ENCODE results near the gene VWA7.
A peak's percentile ranks its signal among the peaks of the same experiment; 100 is the strongest.

Gene VWA7

DNA sequence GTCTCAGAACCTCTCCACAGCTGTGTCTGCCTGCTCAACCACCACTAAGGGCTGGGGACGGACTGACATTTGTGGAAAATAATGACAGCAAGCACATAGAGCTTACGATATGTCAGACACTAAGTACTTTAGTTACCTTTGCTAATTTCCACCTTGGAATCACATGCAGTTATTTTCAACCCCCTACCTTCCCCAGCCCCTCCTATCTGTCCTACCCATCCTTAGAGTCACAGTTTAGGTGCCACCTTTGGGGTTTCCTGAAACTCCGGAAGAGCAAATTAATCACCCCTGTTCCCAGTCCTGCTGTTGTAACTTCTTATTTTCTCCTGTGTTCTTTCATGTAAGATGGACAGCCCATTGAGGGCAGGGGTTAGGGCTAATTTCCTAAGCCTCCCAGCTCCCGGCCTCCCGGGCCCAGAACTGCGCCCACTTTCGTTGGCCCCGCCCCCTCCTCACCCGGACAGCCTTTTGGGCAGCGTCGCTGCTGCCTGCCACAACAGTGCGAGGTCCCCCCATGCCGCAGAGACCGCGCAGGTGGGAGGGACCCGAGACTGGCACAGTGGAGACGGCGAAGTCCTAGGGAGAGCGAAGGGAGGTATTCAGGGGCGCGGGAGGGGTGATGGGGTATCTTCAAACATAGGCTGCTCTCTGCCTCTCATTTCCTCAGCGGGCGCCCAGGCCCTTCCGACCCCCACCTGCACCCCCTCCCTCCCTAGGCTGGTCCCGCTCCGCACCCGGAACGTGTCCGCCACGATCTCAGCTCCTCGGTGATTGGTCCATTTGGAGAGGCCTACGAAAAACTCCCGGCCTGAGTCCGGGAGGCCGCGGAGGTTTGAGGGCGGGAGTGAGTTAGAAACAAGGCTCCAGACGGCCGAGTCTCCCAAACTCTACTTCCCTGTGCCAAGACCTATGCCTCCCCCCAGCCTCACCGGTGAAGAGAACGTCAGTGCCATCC is 49.1 kb downstream of the VWA7 start:
- DNase-seq, result no peak

DNA sequence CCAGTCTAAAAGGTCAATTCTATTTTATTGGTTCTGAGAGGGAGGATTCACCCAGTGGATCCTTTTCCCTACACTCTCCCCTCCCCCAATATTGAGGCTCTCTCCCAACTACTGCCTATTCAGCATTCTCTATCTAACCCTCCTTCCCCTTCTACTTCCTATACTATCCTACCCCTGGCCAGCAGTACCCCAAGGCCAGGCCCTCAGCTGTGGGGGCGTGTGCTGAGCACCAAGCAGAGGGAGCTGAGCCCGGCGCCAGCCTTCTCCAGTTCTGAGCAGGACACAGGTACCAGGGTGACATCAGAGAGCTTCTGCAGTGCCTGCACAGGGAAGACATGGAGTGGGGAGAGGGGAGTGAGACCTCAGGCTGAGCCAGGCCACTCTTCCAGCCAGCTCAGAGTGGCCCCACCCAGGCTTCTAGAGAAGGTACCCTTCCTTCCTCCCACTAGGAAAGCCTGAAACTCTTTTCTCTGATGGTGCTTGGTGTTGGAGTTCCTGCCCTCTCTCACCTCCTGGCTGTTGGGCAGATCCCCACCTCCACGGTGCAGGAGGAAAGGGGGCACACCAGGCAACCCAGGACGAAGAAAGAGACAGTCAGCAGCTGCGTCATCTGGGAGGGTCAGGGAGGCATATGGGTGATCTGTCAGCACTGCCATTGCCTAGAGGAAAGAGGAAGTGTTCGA is 50.0 kb downstream of the VWA7 start:
- peak; percentile 27 for DNase-seq

DNA sequence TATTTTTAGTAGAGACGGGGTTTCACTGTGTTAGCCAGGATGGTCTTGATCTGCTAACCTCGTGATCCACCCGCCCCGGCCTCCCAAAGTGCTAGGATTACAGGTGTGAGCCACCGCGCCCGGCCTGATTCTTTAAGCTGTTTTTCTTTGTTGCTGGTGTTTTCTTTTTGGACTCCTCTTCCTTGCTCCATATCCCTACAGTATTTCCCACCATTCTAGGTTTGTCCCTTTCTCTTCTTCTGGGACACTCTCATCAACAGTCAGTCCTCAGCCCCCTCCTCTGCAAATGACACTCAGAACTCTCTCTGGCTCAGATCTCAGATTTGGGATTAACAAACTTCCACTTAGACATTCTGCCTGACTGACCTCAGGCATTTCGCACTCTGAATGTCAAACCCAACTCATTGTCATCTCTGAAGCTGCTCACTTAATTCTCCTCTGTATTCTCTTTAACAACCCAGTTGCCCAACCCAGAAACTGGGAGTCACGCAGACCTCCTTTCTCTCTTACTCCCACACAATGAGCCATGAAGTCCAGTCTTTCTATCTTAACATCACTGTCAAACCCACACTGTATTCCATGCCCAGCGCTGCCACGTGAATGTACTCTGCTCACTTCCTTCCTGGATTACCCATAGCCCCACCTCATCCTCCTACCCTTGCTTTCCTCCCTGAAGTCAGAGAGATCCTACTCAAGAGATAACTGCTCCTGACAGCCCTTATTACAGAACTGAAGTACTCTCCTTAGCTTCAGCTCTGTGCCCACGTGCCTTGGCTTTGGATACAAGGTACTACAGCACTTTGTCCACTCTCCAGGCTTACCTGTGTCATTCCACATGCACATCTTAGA is 51.4 kb downstream of the VWA7 start:
- no peak for DNase-seq

DNA sequence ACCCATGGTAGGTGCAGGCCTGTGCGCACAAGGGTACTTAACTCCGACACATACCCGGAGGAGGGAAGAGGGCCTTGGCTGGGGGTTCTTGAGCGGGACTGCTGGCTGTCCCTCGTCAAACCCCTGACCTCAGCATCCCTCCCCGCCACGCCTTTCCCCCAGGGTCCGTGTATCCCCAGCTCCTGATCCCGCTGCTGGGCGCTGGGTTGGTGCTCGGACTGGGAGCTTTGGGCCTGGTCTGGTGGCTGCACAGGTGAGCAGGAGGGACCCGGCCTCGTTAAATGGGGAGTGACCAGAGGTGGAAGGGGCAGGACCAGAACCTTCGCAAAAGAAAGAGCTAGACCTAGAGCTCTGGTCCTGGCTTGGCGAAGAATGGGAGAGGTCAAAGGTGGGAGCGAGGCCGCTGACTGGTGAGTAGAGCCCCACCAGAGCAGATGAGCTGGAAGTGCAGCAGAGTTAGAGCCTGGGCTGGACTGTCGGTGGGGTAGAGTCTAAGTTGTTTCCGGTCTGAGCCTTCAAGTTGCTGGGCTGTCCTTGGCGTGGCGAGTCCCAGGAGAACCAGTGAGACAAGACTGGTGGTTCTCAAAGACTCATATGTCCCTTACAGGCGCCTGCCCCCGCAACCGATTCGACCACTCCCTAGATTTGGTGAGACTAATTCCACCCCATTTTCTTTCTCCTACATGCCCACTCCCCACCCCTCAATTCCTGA is 53.0 kb downstream of the VWA7 start:
- DNase-seq, result no peak

DNA sequence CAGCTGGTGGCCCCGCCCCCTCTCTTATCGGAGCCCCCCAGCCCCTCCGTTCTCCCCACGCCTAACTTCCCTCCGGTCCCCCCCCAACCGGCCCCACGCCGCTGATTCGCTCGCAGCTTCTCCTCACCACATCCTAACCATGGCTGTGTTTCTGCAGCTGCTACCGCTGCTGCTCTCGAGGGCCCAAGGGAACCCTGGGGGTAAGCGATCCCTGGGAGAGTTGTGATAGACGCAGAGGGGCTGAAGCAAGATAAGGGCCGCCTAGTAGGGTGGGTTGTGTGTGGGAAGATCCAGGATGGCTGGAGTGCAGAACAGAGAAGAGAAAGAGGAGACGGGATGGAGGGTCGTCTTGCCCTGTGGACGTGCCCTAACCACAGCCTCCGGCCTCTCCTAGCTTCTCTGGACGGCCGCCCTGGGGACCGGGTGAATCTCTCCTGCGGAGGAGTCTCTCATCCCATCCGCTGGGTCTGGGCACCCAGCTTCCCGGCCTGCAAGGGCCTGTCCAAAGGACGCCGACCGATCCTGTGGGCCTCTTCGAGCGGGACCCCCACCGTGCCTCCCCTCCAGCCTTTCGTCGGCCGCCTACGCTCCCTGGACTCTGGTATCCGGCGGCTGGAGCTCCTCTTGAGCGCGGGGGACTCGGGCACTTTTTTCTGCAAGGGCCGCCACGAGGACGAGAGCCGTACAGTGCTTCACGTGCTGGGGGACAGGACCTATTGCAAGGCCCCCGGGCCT is 53.7 kb downstream of the VWA7 start, which contains the start of gene MPIG6B:
TSS of gene MPIG6B (plus strand) at position 129 of the 735 bp plus-strand sequence. CDS start at position 140, 11 bp downstream.
- no peak for DNase-seq

DNA sequence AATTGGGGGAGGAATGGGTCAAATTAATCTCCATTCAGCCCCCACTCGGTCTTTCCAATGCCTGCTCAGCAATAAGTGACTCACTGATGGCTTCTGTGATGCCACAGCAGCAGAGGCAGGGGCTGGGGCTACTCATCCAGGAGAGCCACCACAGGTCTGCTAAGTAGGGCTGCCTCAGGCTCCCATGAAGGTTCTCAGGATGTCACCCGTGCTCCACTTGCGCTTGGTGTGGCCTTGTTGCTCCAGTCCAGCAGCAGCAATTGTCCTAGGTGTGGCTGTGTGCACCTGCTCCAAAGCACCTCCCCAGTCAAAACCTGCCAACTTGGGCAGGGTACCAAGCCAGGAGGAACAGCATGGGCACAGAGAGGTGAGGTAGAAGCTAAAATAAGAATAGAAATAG is 55.0 kb downstream of the VWA7 start:
- no peak for DNase-seq

DNA sequence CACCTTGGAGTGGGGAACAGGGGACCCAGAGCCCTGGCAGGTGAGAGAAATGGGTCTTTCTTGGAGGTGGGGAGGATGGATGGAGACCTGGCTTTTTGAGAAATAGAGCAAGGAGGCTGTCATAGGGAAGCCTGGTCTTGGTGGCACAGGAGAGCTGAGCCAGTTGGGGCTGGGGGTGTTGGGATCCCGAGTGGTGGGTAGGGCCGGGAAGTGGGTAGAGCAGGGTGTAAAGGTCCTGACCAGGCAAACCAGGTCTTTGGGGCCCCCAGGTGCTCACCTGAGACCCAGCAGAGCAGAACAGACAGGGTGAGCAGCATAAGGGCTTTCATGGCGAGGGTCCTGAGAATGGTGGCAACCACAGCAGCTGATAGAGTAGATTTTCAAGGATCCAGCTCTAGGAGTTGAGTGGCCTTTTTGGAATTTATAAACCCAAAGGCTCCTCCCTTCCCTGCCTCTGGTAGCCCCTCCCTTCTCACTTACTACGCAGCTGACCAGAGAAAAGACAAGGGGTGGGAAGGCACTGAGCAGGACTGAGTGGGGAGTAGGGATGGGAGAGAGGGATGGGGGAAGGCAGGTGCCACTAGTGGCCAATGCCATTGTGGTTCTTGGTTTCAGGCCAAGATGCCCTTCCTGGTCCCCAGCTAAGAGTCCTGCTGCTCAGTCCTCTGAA is 55.6 kb downstream of the VWA7 start, which contains the start of gene LY6G6C:
TSS of gene LY6G6C (minus strand) at position 396 of the 670 bp plus-strand sequence. CDS start at position 329, 67 bp downstream.
- no peak for DNase-seq

DNA sequence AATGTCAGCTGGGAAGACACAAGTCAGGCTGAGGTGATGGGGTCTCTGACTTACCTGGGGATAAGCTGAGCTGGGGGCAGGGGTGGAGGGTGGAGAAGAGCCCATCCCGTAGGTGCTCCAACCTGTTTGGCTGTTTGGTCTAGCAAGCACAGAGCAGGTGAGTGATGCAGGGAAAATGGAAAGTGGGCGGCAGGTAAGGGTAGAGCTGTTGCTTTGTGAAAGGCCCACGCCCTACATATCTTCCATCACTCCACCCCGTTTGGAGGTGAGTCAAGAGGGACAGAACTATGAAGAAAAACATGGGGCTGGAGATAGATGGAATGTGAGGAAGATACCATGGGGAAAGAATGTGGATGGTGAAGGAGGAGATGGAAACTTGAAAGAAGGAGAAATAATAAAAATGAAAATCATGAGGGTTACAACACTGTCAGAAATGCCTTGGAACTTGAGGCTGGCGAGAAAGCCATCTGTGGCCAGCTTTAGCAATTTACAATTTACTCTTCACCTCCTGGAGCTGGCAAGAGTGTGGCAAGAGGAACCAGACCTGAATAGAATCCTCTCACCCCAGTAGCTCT is 56.8 kb downstream of the VWA7 start:
- DNase-seq, result no peak

DNA sequence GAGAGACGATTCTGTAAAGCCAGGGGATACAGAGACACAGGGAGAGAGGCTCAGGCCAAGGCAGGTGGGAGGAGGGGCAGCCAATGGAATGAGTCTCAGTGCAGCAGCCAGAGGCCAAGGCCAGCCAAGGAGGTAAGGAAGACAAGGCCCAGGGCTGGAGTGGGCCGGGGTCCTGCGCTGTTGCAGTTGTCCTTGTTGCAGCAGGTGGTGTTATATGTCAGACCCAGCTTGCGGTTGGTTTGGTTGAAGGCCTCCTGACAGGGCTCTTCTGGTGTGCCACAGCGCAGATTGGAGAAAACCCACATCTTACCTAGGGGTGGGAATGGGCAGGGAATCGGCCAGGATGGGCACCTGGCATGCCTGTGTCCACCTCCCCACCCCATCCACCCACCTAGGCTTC is 58.1 kb downstream of the VWA7 start:
- DNase-seq, result no peak

DNA sequence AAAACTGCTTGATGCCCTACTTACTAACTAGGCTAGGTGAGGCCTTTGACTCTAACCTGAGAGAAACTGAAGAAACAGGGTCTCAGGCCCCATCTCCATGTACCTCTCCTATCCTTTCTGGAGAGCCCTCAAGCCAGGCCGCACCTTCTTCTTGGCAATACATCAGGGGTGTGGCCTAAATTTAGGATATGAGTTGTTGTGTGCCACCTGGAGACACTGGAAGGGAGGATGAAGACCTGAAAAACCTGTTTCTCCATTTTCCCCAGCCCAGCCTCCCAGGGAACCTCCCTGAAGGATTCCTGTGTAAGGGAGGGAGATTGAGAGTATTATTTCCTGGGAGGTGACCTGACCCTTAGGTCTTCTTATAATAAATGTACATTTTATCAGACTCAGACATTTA is 58.9 kb downstream of the VWA7 start:
- DNase-seq, result no peak

DNA sequence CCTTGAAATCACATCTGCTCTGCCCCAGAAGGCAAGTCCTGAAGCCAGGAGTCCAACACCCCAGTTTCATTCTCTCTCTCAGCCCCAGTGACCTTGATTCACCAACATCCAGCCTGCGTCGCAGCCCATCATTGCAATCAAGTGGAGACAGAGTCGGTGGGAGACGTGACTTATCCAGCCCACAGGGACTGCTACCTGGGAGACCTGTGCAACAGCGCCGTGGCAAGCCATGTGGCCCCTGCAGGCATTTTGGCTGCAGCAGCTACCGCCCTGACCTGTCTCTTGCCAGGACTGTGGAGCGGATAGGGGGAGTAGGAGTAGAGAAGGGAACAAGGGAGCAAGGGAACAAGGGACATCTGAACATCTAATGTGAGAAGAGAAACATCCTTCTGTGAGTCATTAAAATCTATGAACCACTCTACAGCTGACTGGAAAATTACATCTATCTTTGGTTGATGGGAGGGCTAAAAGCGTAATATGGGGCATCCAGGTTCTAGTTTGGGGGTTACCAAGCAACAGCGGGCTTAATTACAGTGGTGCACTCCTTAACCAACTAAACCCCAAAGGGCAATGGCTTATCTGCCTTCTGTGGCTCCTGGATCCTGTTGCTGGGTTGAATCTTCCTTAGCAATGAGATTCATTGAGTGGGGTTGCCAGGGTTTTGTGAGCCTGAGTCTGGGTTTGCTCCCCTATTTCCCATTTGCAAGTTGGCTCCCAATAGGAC is 59.5 kb downstream of the VWA7 start:
- no peak for DNase-seq
